Occipital lobe (tissue), 2 donors: ENCODE data around the gene VWA2. TPM values are rescaled to one million over a fixed set of nuclear protein-coding genes. Genes with fewer than 3 reads are reported as not detected.

Experiments used
- DNase-seq: peaks from one replicate; lab custom pipeline; 2025; lab: John Stamatoyannopoulos, UW
- total RNA-seq: library from RNA; depleted of rRNA; stranded (reverse); fragments of >200 nt; gene quantifications from one replicate; pipeline ENCODE4 v1.2.3, GENCODE V29; 2014

Gene VWA2
- total RNA-seq, 1 donor from 2014 or later = 3.6 TPM

DNA sequence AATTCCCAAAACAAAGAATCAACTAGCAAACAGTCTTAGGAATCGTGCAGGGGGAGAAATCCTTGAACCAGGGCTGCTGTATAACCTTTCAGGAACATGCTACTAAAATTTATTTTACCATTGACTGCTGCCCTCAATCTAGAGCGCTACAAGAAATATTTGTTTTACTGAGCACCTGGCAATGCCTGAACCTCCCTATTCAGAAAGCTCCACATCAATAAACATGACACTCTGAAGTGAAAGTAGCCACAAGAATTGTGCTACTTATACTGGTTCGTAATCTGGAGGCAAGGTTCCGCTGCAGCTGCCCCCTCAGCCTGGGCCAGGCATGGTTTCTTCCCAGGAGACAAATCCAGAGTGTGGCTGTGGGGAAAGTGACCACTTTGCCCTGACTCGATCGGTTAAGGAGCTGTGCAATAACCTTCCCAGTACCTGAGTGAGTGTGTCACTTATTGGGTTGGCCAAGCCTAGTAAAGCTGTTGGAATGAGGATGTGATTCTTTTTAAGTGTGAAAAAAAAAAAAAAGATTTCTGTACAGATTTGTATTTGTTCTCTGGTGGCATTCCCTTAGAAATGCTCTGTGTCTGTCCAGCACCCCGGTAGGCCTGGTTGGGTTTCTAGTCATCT lies 7.7 kb downstream of the VWA2 start:
- DNase-seq = no peak

DNA sequence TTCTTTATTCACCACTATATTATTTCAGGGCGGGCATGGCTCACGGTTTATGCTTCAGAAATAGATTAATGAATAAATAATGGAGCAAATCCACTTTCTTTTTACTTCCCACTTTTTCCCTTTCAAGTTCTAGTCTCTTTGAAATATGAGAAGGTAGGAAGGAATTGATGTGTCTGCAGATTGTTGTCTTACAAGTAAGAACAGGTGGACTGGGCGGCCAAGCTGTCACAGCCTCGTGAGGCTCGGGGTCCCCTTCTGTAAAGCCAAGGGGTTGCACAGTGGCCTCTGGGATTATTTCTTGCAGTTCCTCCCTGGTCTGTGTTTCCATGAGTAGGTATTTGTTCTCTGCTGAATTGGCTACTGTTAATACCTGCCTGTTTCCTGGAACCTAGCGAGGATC lies 11.2 kb downstream of the VWA2 start:
- DNase-seq = no peak

GRCh38 chr10:114250716-114251115 lies 11.7 kb downstream of the VWA2 start:
- no peak for DNase-seq

GRCh38 chr10:114252092-114252491 lies 13.0 kb downstream of the VWA2 start:
- DNase-seq = no peak

DNA sequence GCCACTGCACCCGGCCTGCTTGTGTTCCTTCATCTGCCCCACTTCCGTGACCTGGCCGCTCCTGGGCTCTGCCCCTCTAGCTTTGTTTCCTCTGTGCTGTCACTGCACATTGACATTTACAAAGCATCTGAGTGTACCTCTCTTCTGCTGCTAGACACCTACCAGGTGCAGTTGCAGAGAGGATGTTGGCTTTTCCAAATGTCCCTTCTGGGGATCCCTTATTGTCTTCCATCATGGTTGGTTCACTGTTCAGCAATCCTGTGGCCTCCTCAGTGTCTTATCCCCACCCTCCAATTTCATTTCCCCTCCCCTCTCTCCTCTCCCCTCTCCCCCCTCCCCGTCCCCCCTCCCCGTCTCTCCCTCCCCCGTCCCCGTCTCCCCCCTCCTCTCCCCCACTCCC lies 13.8 kb downstream of the VWA2 start:
- no peak for DNase-seq

DNA sequence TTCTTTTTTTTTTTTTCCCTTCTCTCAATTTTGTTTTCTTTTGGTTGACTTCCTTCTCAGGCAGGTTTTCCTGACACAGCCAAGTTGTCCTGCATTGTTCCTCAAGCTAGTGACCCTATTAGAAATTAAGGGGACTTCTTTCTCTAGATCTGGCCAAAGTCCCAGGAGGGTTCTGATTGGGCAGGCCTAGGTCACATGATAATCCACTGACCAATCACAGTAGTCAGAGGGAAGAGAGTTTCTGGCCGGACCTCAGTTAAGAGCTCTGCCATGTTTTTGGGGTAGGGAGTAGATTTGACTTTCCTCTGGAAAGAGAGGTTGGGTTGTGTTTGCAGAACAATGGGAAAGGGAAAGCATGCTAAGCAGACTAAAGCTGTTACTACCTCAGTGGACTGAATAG lies 16.2 kb downstream of the VWA2 start:
- no peak for DNase-seq

GRCh38 chr10:114256008-114256765 lies 17.1 kb downstream of the VWA2 start:
- no peak for DNase-seq

GRCh38 chr10:114256822-114257221 lies 17.8 kb downstream of the VWA2 start:
- no peak for DNase-seq

DNA sequence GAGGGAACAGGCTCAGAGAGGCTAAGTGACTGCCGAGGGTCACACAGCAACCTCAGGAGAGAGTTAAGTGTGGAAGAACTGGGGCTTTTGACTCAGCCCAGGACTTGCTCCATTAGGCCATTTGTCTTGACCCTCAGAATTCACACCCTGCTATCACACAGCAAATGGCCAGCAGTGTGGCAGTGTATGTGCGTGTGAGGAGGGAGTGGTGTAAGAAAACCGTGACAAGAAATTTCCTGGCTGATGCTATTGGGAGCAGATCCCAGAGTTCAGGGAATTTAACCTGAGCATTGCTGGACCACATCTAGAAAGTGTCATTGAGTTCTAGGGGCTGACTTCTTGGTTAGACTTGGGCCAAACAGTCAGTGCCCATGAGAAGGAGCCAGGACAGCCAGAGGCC lies 18.4 kb downstream of the VWA2 start:
- no peak for DNase-seq

- DNase-seq = no peak
Observed at GRCh38 chr10:114258274-114258840, 19.3 kb downstream of the VWA2 start.

DNA sequence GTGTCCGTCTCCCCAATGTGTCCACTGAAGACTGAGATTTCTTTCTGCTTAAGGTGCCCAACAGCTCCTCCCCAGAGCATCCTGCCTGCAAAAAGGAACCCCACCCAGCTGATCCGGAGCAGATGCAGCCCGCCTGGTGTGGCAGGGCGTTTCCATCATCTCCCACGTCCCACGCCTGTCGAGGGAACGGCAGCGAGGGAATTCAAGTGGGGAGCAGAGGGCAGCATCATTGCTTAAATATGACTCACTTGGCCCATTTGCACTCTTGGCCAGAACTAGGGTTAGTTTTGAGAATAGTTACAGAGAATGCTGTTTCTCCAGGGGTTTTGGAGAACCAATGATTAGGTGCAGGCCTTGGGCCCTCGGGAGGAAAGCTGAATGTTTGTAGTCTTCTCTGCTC lies 20.8 kb downstream of the VWA2 start:
- DNase-seq = no peak

- DNase-seq = no peak
Observed at GRCh38 chr10:114260366-114260765, 21.3 kb downstream of the VWA2 start.

- no peak for DNase-seq
Observed at GRCh38 chr10:114261076-114261475, 22.0 kb downstream of the VWA2 start.

GRCh38 chr10:114262496-114262895 lies 23.4 kb downstream of the VWA2 start:
- no peak for DNase-seq

GRCh38 chr10:114265392-114266053 lies 26.5 kb downstream of the VWA2 start:
- no peak for DNase-seq

- no peak for DNase-seq
Observed at GRCh38 chr10:114266521-114266920, 27.5 kb downstream of the VWA2 start.

DNA sequence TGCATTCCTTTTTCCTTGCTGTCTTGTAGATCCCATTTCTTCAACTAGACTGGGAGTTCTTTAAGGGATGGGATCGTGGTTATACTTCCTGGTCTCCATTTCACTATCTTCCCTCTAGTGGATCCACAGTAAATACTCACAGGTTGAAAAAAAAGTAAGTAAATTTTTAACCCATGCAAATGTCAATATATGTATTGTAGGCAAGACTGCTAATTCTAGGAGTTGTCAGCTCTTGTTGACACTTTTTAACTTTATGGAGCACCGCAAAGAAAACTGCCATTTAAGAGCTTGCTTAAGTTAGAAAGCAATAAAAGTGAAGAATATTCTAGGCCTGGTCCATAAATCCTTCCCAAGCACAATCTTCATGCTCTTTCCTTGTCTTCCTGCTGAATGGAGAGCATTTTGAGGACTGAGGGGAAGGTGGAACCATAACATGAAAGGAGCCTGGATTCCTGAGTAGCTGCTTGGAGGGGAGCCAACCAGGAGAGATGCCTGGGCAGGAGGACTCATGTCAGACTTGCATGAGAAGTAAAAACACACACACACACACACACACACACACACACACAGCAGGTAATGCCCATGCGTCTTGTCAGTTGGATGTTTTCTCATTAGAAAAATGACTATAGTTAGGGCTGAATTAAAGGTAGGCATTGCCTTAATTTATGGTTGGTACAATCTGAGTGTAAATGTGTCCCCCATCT lies 32.2 kb downstream of the VWA2 start:
- DNase-seq = no peak

- DNase-seq = no peak
Observed at GRCh38 chr10:114271779-114272167, 32.7 kb downstream of the VWA2 start.

GRCh38 chr10:114272696-114273095 lies 33.6 kb downstream of the VWA2 start:
- DNase-seq = no peak

DNA sequence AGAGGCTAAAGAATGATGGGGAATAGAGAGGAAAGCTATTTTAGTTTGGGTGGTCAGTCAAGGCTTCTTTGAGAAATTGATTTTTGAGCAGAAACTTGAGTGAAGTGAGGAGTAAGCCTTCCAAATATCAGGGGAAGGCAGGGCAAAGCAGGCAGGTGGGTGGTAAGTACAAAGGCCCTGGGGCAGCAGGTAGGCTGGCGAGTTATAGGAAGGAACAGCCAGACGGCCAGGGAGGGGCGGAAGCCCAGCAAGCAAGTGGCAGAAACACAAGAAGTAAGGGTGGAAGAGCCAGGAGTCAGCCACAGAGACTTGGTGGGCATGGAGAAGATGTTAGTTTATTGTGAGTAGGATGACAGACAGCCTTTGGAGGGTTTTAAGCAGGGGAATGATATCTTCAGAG lies 34.9 kb downstream of the VWA2 start:
- DNase-seq = no peak

GRCh38 chr10:114274616-114275453 lies 35.8 kb downstream of the VWA2 start:
- DNase-seq = no peak
